Right renal cortex interstitium (tissue), 3 donors: ENCODE data around the gene ALS2. TPM values are rescaled to one million over a fixed set of nuclear protein-coding genes. Genes with fewer than 3 reads are reported as not detected.
"Not testable (repeated sequence)": the region's sequence is repeated elsewhere in the genome, so short reads cannot be mapped to it uniquely, and the experiment has no call there.

Source experiments
- DNase-seq, 3 donors: peaks; one replicate each; pipeline ENCODE4 v3.0.0-alpha.2; 2013; ENCODE audit warnings: low read depth in 3 of 3, low spot score in 2 of 3
- polyA plus RNA-seq, 3 donors: library from polyadenylated mRNA; unstranded; fragments of 120-200 nt; gene quantifications; one replicate each; pipeline ENCODE4 v1.2.1, GENCODE V29; 2013; ENCODE audit not compliant: insufficient read length in 3 of 3

Gene ALS2
- polyA plus RNA-seq, 3 donors, result 28.2 to 32.0 (median 29.6) TPM

GRCh38 chr2:201696151-201696659 is 84.5 kb downstream of the ALS2 start:
- DNase-seq, result no peak

- no peak for DNase-seq
Observed at GRCh38 chr2:201685156-201685555, 95.6 kb downstream of the ALS2 start.

- DNase-seq, result no peak
Observed at GRCh38 chr2:201680743-201681142, 100.0 kb downstream of the ALS2 start.

- DNase-seq, result no peak
Observed at GRCh38 chr2:201678401-201678800, 102.3 kb downstream of the ALS2 start.

- DNase-seq, result no peak
Observed at GRCh38 chr2:201675454-201675853, 105.3 kb downstream of the ALS2 start.

GRCh38 chr2:201674794-201675193 is 105.9 kb downstream of the ALS2 start:
- no peak for DNase-seq

- no peak for DNase-seq
Observed at GRCh38 chr2:201674298-201674697, 106.4 kb downstream of the ALS2 start.

GRCh38 chr2:201673546-201673945 is 107.2 kb downstream of the ALS2 start:
- DNase-seq, result no peak

- DNase-seq, result not testable (repeated sequence)
Observed at GRCh38 chr2:201671205-201671604, 109.5 kb downstream of the ALS2 start.

GRCh38 chr2:201669865-201670264 is 110.9 kb downstream of the ALS2 start:
- no peak for DNase-seq

GRCh38 chr2:201668402-201668910 is 112.3 kb downstream of the ALS2 start:
- no peak for DNase-seq

GRCh38 chr2:201664334-201664733 is 116.4 kb downstream of the ALS2 start:
- DNase-seq, result no peak

GRCh38 chr2:201661366-201661765 is 119.4 kb downstream of the ALS2 start:
- no peak for DNase-seq

GRCh38 chr2:201660293-201660895 is 120.3 kb downstream of the ALS2 start:
- DNase-seq, result no peak

GRCh38 chr2:201656740-201657139 is 124.0 kb downstream of the ALS2 start:
- no peak for DNase-seq

- no peak for DNase-seq
Observed at GRCh38 chr2:201656102-201656501, 124.6 kb downstream of the ALS2 start.

- DNase-seq, result no peak
Observed at GRCh38 chr2:201654616-201655384, 125.9 kb downstream of the ALS2 start.

GRCh38 chr2:201653221-201653620 is 127.5 kb downstream of the ALS2 start:
- no peak for DNase-seq
